Mammary epithelial cell (primary cell): ENCODE data around the gene PHF12.

Source experiments
- EZH2 ChIP-seq: IDR thresholded peaks from 2 replicates; pipeline ENCODE4 v1.6.1; 2012; ENCODE audit warnings: low read length, inconsistent platforms, borderline replicate concordance
- TF ChIP-seq, protein P1 (sequence below), 2 donors: IDR thresholded peaks in 1 of 2; conservative IDR thresholded peaks in 1 of 2; 2 replicates each; pipeline ENCODE4 v1.5.1; 2011 to 2012; ENCODE audit warnings: inconsistent platforms in 2 of 2, low read length in 2 of 2, mild to moderate bottlenecking in 2 of 2, control low read depth in 1 of 2, low read depth in 1 of 2; ENCODE audit not compliant: insufficient read depth in 1 of 2; ENCODE audit errors: extremely low read depth in 1 of 2

DNA sequence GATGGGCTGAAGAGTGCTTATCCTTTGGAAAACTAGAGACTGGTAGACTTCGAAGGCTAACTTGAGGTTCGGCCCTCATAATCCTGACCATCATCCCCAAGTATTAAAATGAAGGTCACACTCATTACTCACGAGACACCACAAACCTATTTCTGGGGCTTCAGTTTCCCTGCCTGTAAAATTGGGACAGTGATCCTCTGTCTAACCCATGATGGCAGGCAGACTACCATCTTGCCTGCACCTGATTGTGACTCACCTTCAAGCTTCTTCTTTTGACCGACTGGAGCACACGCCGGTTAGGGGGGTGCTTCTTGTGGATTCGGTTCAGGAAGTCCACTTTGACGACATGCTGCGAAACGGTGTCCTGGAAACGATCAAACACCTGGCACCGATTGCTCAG lies 34.3 kb downstream of the PHF12 start:
- TF ChIP-seq, protein P1, sequence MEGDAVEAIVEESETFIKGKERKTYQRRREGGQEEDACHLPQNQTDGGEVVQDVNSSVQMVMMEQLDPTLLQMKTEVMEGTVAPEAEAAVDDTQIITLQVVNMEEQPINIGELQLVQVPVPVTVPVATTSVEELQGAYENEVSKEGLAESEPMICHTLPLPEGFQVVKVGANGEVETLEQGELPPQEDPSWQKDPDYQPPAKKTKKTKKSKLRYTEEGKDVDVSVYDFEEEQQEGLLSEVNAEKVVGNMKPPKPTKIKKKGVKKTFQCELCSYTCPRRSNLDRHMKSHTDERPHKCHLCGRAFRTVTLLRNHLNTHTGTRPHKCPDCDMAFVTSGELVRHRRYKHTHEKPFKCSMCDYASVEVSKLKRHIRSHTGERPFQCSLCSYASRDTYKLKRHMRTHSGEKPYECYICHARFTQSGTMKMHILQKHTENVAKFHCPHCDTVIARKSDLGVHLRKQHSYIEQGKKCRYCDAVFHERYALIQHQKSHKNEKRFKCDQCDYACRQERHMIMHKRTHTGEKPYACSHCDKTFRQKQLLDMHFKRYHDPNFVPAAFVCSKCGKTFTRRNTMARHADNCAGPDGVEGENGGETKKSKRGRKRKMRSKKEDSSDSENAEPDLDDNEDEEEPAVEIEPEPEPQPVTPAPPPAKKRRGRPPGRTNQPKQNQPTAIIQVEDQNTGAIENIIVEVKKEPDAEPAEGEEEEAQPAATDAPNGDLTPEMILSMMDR (conservative IDR thresholded peaks at IDR 0.05 in 1 of 2, IDR thresholded peaks at IDR 0.05 in 1 of 2; ENCODE audit: extremely low read depth in 1 of 2, insufficient read depth in 1 of 2, low read depth in 1 of 2, low read length in 2 of 2) = no peak
- no peak for TF ChIP-seq EZH2
